M059J (cell line): ENCODE measurements around the gene DMBX1. TPM values are rescaled to one million over a fixed set of nuclear protein-coding genes. Genes with fewer than 3 reads are reported as not detected.

Experiments
- DNase-seq: peaks from one replicate; pipeline ENCODE4 v3.0.0-alpha.2; 2012; ENCODE audit warnings: low read depth
- total RNA-seq: library from RNA; depleted of rRNA; stranded (reverse); fragments of >200 nt; shearing (Covaris generic); gene quantifications from 2 replicates; pipeline ENCODE4 v1.2.3, GENCODE V29; 2014

The DMBX1 gene
- total RNA-seq, 1 experiment from 2014 or later = not detected

GRCh38 chr1:46506470-46507219 is 17.0 kb downstream of the DMBX1 start:
- no peak for DNase-seq

GRCh38 chr1:46508757-46509156 is 19.1 kb downstream of the DMBX1 start:
- peak; percentile 65 for DNase-seq

GRCh38 chr1:46510341-46510997 is 20.8 kb downstream of the DMBX1 start:
- no peak for DNase-seq

GRCh38 chr1:46510998-46511365 is 21.3 kb downstream of the DMBX1 start:
- DNase-seq = no peak

GRCh38 chr1:46512135-46512791 is 22.6 kb downstream of the DMBX1 start:
- no peak for DNase-seq

- DNase-seq = no peak
Observed at GRCh38 chr1:46512792-46513190, 23.2 kb downstream of the DMBX1 start.

GRCh38 chr1:46513536-46513935 is 23.9 kb downstream of the DMBX1 start:
- DNase-seq = no peak

GRCh38 chr1:46515576-46515975 is 25.9 kb downstream of the DMBX1 start:
- no peak for DNase-seq

- no peak for DNase-seq
Observed at GRCh38 chr1:46516200-46516950, 26.7 kb downstream of the DMBX1 start.

GRCh38 chr1:46517010-46517600 is 27.5 kb downstream of the DMBX1 start:
- peak; percentile 37 for DNase-seq

- DNase-seq = no peak
Observed at GRCh38 chr1:46517932-46518498, 28.4 kb downstream of the DMBX1 start.

GRCh38 chr1:46519209-46519608 is 29.6 kb downstream of the DMBX1 start:
- no peak for DNase-seq

GRCh38 chr1:46520063-46520911 is 30.7 kb downstream of the DMBX1 start:
- peak; percentile 94 for DNase-seq

GRCh38 chr1:46521414-46521813 is 31.8 kb downstream of the DMBX1 start:
- DNase-seq = no peak

GRCh38 chr1:46522184-46522968 is 32.7 kb downstream of the DMBX1 start:
- DNase-seq = peak; percentile 93

- DNase-seq = no peak
Observed at GRCh38 chr1:46522969-46523320, 33.3 kb downstream of the DMBX1 start.

- DNase-seq = no peak
Observed at GRCh38 chr1:46523496-46524353, 34.1 kb downstream of the DMBX1 start.

GRCh38 chr1:46524843-46525242 is 35.2 kb downstream of the DMBX1 start:
- no peak for DNase-seq
